HG03135 (cell line): ENCODE measurements around the gene GPHA2.
"Not testable (repeated sequence)": the region's sequence is repeated elsewhere in the genome, so short reads cannot be mapped to it uniquely, and the experiment has no call there.

ENCODE experiments used
- ATAC-seq: cut with Tn5 transposase; IDR thresholded peaks from one replicate; pipeline ENCODE4 v1.9.1; 2021; ENCODE audit warnings: mild to moderate bottlenecking, moderate library complexity; ENCODE audit not compliant: unreplicated experiment

Gene GPHA2, protein sequence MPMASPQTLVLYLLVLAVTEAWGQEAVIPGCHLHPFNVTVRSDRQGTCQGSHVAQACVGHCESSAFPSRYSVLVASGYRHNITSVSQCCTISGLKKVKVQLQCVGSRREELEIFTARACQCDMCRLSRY

DNA sequence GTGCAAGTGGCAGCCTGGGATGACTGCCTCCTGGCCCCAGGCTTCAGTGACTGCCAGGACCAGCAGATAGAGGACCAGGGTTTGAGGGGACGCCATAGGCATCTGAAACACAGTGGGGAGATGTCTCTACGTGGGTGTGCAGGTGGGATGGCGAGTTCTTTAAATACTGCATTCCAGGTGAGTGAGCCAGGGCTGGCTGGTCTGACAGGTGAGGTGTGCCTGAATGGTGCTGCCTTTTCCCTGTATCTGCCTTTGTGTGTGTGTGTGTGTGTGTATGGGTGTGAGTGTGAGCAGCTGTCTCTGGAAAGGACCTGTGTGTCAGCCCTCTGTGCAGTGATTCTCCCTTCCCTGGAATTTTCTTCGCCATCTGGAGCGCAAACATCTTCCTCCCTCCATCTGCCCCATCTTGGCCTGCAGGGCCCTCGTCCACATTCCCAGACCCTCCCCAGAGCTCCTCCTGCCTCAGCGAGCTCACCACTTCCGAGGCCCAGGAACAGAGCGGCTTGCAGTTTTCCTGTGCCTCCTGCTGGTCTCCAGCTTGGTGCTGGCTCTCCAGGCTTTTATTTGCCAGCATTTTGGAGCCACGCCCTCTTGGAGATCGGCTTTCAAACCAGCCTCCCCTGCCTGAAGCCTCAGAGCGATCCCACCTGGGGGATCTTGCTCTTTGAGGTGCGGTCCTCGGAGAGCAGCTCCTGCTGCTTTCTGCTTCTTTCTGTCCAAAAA is at the start of gene GPHA2:
GPHA2 (minus strand) TSS at position 535 of the 723 bp plus-strand sequence; CDS start at position 102, 433 bp downstream.
- ATAC-seq = no peak

DNA sequence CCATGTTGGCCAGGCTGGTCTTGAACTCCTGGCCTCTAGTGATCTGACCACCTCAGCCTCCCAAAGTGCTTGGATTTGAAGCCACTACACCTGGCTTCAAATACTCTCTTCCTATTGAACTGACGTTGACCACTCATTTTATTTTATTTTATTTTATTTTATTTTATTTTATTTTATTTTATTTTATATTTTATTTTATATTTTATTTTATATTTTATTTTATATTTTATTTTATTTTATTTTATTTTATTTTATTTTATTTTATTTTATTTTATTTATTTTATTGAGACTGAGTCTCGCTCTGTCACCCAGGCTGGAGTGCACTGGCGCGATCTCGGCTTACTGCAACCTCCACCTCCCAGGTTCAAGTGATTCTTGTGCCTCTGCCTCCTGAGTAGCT is 47.6 kb upstream of the GPHA2 start:
- ATAC-seq = not testable (repeated sequence)

DNA sequence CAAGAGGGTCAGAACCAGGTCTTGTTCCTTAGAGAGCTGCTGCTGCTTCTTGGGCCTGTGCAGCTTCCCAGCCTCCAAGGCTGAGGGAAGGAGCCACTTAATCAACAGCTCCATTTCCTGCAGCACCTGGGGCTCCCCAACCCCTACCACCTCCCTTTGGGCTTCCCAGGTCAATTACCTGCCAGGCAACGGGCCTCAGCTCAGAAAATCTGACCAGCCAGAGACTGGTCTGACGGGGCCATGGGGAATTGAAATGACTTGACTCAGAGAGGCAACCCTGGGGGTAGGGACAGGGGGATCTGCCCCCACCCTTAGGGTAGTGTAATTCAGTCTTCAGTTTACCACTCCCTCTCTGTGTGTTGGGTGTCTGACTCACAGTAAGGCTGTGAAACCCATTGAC is 41.0 kb upstream of the GPHA2 start:
- no peak for ATAC-seq

DNA sequence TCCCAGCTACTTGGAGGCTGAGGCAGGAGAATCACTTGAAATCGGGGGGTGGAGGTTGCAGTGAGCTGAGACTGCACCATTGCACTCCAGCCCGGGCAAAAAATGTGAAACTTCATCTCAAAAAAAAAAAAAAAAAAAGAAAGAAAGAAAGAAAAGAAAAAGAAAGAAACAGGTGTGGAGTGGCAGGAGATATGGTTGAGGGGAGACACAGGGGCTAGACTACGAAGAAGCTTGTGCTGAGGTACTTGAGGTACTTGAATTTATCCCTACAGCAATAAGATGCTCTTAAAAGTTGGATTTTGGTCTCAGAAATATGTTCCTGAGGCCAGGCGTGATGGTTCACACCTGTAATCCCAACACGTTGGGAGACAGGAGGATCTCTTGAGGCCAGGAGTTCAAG is 38.4 kb upstream of the GPHA2 start:
- ATAC-seq = no peak

DNA sequence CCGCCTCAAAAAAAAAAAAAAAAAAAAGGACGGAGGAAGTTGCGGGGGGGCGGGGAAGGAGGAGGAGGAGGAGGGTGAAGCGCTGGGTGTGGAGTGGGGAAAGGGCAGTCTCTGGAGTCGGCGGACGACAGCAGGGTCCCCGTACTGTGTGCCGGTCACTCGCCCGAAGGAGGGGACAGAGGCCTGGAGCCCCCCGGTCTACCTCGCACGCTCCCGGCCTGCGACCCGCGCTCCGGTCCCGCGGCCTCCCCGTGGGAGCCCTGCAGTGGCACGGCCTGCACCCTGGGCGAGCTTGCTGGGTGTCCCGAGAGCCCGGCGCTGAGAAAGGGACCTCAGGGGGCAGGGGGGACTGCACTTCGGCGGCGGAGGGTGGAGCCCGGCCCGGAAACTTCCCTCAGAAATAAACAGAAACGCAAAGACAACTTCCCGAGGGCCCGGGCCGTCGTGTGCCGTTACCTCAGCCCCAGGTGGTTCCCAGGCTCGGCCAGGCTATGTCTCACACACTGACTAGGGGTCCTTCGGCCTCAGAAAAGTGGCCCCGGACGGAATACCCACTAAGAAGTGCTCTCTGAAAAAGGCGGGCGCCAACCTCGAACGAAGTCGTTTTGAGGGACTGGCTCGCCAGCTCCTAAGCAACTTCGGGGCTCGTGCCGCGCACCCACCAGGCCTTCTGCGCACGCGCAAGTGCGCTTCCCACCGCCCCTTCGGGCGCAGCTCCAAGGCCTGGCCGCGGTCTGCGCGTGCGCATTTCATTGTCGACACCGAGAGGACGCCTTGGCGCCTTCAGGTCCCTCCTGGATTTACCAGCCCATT is 35.9 kb upstream of the GPHA2 start, which contains the start of gene MAJIN:
MAJIN (minus strand) TSS at position 688 of the 813 bp plus-strand sequence. CDS start 12,703 bp downstream, outside the sequence.
- no peak for ATAC-seq

DNA sequence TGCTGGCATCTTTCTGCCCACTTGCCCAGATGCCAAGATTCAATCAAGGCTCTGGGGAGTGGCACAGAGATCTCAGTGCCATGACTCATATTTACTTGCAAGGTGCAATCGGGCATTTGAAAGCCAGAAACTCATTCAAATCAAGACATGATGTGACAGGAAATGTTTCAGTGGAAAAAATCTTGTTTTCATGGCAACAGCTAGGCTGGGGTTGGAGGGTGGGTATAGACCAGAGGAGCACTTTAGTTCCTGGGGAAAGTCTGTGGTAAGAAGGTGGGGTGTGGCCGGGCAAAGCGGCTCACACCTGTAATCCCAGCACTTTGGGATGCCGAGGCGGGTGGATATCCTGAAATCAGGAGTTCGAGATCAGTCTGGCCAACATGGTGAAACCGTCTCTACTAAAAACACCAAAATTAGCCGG is 35.0 kb upstream of the GPHA2 start:
- ATAC-seq = no peak

DNA sequence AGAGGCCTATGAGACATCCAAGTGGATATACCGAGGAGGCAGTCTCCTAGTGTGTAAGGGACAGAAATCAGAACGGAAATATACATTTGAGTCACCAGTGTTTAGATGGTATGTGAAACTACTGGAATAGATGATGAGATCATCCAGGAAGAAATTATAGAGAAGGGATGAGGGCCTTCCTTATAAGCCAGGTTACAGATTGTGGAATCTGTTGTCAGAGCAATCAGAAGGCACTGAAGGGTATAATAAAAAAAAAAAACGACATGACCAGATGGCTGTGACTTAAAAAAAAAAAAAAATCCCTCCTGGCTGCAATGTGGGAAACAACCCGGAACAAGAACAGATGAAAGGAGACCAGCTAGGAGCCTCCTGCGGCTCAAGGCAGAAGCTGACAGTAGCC is 33.5 kb upstream of the GPHA2 start:
- no peak for ATAC-seq

DNA sequence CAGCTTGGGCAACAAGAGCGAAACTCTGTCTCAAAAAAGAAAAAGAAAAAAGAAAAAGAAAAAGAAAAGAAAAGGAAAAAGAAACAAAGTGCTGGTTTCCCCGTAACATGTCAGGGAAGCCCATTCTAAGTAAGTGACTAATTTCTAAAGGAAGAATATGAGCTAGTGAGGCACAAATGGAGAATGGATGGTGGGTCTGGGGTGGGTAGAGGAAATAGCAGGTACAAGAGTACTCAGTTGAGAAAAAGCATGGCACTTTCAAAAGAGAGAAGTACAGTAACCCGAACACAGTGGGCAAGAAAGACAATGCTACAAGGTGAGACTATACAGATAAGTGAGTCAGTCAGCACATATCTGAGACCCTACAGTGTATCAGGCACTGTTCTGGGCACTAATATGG is 31.7 kb upstream of the GPHA2 start:
- no peak for ATAC-seq

DNA sequence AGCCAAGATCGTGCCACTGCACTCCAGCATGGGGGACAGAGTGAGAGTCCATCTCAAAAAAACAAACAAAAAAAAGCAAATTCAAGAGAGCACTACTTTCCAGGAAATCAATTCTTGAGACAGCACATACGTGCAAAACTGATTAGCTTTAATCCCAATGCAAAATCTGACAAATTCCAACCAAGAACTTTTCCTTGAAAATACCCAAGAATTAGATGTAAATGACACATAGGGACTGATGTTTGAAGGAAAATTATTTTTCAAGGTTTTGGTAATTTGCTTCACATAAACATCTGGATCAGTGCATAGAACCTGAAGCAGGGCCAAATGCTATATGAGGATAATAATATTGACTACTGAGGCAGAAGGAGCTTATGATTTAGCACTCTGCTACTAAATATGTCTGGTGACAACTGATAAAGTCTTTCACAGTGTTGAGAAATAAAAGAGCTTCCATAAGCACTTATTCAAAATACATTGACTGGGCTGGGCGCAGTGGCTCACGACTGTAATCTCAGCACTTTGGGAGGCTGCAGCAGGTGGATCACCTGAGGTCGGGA is 27.5 kb upstream of the GPHA2 start:
- ATAC-seq = no peak

DNA sequence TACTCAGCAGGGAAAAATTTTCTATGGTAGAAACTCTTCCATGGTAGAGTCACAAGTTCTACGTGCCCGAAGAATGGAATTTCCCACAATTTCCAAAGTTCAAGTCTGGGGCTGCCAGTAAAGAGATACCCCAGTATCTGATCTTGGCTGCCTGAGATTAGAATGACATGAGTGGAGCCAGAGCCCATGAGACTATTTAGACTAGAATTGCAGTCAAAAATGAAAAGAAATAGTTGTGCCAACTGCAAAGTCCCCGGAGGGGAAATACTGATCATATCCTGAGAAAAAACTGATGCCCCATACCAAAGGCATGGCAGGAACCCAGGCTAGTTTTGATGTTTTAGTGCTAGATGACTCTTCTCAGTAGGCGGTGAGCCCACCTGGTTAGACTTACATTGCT is 25.0 kb upstream of the GPHA2 start:
- no peak for ATAC-seq

DNA sequence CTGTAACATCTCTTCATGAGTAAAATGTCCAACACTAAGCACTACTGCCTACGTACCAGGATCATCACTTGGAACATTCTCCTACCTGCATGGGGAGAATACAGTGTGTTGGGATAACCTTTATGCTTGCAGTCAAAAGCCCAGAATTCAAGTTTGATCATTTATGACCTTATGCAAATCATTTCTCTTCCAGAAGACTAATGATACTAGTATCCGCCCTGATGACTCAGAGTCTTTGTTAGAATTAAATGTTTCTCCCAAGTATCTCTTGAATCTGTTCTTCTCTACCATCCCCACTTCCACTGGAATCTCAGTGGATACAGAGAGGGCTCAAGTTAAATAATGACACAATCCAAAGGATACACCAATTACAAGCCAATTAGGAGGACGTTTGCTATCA is 23.8 kb upstream of the GPHA2 start:
- no peak for ATAC-seq

DNA sequence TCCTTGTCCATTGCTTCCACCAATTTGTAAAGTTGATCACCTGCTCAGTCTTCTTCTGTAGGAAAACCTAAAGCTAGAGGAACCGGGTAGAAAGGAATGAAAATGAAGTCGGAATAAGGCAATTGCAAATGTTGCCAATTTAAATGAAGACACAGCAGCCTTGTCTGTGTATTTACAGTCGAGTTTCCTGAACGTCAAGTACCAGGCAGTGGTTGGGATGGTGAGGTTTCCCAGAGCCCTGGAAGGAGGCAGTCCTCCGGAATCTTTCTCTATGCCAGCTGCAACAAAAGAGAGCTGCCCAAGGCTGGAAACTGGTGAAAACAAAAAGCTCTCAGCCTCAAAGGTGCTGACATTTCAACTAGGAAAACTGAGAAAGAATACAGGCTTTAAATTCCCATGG is 18.5 kb upstream of the GPHA2 start:
- no peak for ATAC-seq

DNA sequence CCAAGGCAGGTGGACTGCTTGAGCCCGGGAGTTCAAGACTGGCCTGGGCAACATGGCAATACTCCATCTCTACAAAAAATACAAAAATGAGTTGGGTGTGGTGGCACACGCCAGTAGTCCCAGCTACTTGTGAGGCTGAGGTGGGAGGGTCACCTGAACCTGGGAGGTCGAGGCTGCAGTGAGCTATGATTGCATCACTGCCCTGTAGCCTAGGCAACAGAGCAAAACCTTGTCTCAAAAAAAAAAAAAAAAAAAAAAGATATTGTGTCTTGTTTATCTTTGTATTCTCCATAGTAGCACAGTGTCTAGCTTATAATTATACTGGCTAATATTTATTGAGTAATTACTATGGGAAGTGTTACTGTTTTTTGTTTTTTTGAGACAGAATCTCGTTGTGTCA is 15.8 kb upstream of the GPHA2 start:
- ATAC-seq = no peak

DNA sequence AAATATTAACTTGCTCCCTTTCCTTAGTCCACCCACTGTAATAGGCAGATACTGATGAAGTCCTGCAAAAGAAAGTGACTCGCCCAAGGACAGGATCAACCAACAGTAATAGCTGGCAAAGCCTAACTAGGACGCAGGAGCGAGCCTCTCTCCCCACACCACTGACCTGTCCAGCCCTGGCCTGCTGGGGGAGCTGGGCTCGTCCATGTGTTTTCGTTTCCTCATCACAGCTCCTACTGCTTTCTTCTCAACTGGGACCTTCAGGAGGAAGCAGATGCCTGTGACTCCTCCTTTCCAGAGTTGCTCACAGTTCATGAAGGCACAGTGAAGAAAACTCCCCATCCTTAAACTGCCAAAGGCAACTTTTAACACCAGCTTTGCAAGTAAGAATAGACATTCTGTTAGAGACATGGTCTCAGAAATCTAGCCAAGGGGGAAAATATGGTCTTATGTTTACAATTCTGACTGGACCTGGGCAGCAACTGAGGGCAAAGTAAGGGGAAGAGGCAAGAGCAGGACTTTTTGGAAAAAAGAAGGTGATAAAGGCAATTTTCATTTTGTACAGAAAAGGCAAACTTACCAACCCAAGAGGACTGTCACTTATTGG is 11.6 kb upstream of the GPHA2 start:
- ATAC-seq = no peak

DNA sequence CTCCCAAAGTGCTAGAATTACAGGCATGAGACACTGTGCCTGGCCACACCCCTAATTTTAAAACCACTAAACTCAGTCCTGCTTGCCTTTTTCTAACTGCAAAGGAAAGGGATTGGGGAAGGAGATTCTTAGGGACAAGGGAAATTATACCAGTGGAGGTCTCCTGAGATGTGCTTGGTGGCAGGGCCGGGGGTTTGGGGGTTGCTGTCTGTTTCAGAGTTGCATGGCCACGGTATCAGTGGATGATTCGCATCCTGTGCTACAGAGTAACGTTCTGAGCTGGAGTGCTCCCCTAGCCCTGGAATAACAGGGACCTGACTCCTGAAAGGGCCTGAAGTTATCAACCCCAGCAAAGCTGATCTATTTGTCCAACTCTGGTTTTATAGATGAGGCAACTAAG is 846 bp upstream of the GPHA2 start:
- no peak for ATAC-seq

DNA sequence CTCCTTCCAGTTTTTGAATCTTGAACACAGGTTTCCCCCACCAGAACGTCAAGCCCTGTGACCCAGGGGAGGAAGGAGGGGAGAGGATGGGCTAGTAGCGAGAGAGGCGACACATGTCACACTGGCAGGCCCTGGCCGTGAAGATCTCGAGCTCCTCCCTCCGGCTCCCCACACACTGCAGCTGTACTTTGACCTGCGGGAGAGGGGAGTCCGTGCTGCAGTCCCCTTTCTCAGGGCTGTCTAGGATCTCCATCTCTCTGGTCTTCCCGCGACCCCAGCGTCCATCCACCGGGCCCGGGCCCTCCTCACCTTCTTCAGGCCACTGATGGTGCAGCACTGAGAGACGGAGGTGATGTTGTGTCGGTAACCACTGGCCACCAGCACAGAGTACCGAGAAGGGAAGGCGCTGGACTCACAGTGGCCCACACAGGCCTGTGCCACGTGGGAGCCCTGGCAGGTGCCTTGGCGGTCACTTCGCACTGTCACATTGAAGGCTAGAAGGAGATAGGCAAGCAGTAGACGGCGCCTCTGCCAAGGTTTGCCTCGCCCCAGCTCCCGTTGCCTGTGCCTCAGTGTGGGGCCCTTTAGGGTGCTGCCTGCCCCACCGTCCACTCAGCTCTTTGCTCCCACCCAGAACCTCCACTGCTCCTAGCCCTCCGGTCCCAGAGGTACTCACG is 873 bp downstream of the GPHA2 start:
- no peak for ATAC-seq

DNA sequence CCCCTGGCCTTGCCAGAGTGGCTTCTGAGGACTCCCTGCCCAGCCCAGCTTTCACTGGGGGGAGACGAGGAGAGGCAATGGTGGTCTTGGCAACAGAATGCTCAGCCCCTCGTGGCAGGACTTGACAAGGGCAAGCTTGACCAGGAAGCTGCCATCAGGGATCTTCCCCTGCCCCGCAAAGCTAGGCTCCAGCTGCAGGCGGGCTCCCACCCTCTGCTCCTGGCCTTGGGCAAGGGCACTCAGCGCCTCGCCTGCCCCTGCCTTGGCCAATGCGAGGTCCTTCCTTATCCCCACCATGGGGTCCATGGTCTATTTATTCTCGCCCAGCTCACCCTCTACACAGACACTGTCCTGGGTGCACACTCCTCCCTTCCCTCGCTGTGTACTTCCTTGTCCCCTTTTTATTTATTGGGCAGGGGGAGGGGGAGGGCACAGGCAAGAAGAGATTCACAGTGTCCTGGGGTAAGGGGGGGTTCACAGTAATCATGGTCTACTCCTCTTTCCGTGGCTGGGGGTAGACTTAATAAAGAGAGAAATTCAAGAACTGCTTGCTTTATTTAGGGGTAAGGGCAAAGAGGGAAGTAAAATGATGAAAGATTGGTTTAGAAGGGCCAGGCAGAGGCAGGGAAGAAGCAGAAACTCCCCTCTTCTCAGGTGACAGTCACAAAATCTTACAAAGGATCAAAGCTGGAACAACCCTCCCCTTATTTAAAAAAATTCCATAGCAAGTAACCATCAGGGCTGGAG is 1.6 kb downstream of the GPHA2 start:
- no peak for ATAC-seq

DNA sequence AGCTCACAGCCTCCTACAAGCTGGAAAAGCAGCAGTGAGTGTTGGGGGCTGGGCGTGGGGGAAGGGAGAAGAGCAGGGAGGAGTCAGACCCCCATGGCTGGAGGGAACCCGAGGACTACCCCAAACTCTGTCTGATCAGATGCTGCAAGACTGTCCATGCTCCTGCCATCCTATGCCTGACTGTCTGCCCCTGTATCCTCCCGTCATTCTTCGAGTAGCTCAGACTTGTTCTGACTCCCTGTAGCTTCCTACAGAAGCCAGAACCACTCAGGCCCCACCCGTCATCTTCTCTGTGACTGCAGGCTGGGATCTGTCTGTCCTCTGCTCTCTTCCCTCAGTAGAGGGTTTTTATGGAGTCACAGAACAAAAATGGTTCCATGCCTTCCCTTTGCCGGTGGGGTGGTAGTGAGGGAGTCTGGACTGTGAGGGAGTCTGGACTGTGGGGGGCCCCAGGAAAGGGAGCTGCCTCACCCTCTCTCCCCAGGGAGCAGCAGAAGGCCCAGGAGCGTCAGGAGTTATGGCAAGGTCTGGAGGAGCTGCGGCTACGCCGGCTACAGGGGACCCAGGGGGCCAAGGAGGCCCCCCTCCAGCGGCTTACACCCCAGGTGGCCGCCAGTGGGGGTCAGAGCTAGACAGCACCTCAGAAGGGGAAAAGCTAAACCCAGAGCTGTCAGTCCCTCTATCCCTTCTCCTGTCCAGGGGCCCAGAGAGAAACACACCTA is 2.3 kb downstream of the GPHA2 start:
- no peak for ATAC-seq

DNA sequence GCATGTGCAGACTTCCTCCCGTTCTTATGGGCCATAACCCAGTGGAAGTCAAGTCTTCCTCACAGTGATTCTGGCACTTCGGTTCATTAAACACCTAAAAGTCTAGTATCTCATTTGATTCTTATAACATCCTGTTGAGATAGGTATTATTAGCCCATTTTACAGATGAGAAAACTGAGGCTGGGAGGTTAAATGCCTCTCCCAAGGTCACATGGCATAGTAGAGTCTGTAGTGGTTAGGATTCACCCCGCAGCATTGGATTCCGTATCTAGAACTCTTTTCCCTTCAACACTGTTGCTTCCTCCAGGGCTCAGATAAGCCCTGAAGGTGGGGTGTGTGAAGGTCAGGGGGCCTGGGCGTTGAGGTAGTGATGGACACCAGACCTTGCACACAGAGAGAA is 3.4 kb downstream of the GPHA2 start:
- ATAC-seq = no peak
